H1 (cell line): ENCODE measurements around the gene CORIN. TPM values are rescaled to one million over a fixed set of nuclear protein-coding genes. Genes with fewer than 3 reads are reported as not detected.

Experiments
- CTCF ChIA-PET: fragments of 300-600 bp; sonication (Branson Sonifier 250); formaldehyde crosslinking; loops from one replicate; lab custom pipeline; 2021; ENCODE audit not compliant: partially characterized antibody; lab: Charles Lee
- POLR2A ChIA-PET: fragments of 300-600 bp; sonication (Branson Sonifier 250); formaldehyde crosslinking; loops from one replicate; lab custom pipeline; 2021; ENCODE audit warnings: inconsistent platforms; ENCODE audit not compliant: partially characterized antibody; lab: Charles Lee
- DNase-seq, 2 experiments: peaks; one replicate each; pipeline versions ENCODE4 v3.0.0 to v3.0.0-alpha.2; 2010 to 2022; ENCODE audit warnings: low spot score in 2 of 2, low read depth in 1 of 2, mixed read lengths in 1 of 2
- FAIRE-seq: peaks from 2 replicates; lab custom pipeline; 2011; peaks lifted over from hg19 to GRCh38; lab: Jason Lieb, UNC
- H2AFZ ChIP-seq: 2 replicates; pipeline ENCODE4 v1.8.1; 2012; ENCODE audit warnings: low read length, inconsistent platforms
- H2AK5ac ChIP-seq: 2 replicates; pipeline ENCODE4 v1.6.1; 2013; ENCODE audit warnings: low read depth, low read length
- H2BK120ac ChIP-seq: replicated peaks from 2 replicates; pipeline ENCODE3; 2013; ENCODE audit warnings: low read depth, low read length, inconsistent platforms
- H2BK12ac ChIP-seq: 2 replicates; pipeline ENCODE4 v1.6.1; 2013; ENCODE audit warnings: low read depth, low read length
- H2BK15ac ChIP-seq: 2 replicates; pipeline ENCODE4 v1.6.1; 2013; ENCODE audit warnings: low read length
- H2BK20ac ChIP-seq: 2 replicates; pipeline ENCODE4 v1.6.1; 2013; ENCODE audit warnings: low read length
- H2BK5ac ChIP-seq: 2 replicates; pipeline ENCODE4 v1.6.1; 2013; ENCODE audit warnings: low read depth, low read length
- H3K14ac ChIP-seq: 2 replicates; pipeline ENCODE4 v1.6.1; 2013; ENCODE audit warnings: inconsistent platforms; ENCODE audit not compliant: insufficient read length
- H3K18ac ChIP-seq: 2 replicates; pipeline ENCODE4 v1.6.1; 2013; ENCODE audit warnings: low read length; ENCODE audit errors: extremely low read depth
- H3K23ac ChIP-seq: 2 replicates; pipeline ENCODE4 v1.6.1; 2013; ENCODE audit warnings: inconsistent platforms; ENCODE audit not compliant: insufficient read length
- H3K23me2 ChIP-seq: 2 replicates; pipeline ENCODE4 v1.6.1; 2013; ENCODE audit warnings: low read depth, low read length
- H3K27ac ChIP-seq: 2 replicates; pipeline ENCODE4 v1.6.1; 2011; ENCODE audit warnings: low read depth, low read length, inconsistent platforms
- H3K27me3 ChIP-seq, 4 experiments: replicated peaks in 1 of 4; 1 replicate in 1 of 4; 2 replicates in 3 of 4; pipeline versions ENCODE4 v1.6.1 to v1.8.1; 2011 to 2013; ENCODE audit warnings: low read length in 3 of 4, mild to moderate bottlenecking in 3 of 4, inconsistent platforms in 2 of 4, mixed read lengths in 2 of 4, moderate library complexity in 1 of 4; ENCODE audit not compliant: control insufficient read depth in 3 of 4, insufficient read depth in 3 of 4; ENCODE audit errors: extremely low read depth in 1 of 4
- H3K36me3 ChIP-seq, 4 experiments: 2 replicates each; pipeline versions ENCODE4 v1.6.1 to v1.8.1; 2011 to 2013; ENCODE audit warnings: mild to moderate bottlenecking in 4 of 4, low read length in 3 of 4, moderate library complexity in 2 of 4, control low read depth in 1 of 4, inconsistent platforms in 1 of 4; ENCODE audit not compliant: insufficient read depth in 4 of 4, control insufficient read depth in 2 of 4
- H3K4ac ChIP-seq: replicated peaks from 2 replicates; pipeline ENCODE3; 2013; ENCODE audit warnings: low read length, low read depth, mixed read lengths, inconsistent platforms; ENCODE audit not compliant: insufficient read length
- H3K4me1 ChIP-seq, 4 experiments: replicated peaks in 1 of 4; 1 replicate in 1 of 4; 2 replicates in 3 of 4; pipeline versions ENCODE4 v1.6.1 to v1.8.1; 2011 to 2013; ENCODE audit warnings: low read length in 3 of 4, inconsistent platforms in 2 of 4, mixed read lengths in 1 of 4; ENCODE audit not compliant: insufficient read depth in 4 of 4, control insufficient read depth in 3 of 4
- H3K4me2 ChIP-seq, 2 experiments: 2 replicates each; pipeline versions ENCODE4 v1.6.1 to v1.8.1; 2011 to 2013; ENCODE audit warnings: low read depth in 2 of 2, low read length in 2 of 2, control low read depth in 1 of 2, inconsistent platforms in 1 of 2, mild to moderate bottlenecking in 1 of 2; ENCODE audit not compliant: insufficient read depth in 1 of 2
- H3K4me3 ChIP-seq, 4 experiments: fragments of 200-600, 300-600 bp in 1 of 4; sonication (generic), shearing (Covaris generic), sonication (Bioruptor Twin) in 1 of 4; 2 replicates each; pipeline versions ENCODE4 v1.5.1 to v1.8.1; 2011 to 2016; ENCODE audit warnings: low read length in 4 of 4, low read depth in 3 of 4, control low read depth in 2 of 4, inconsistent platforms in 2 of 4, mild to moderate bottlenecking in 2 of 4, mixed read lengths in 1 of 4, moderate library complexity in 1 of 4; ENCODE audit not compliant: insufficient read depth in 2 of 4; ENCODE audit errors: extremely low read depth in 1 of 4
- H3K56ac ChIP-seq: replicated peaks from 2 replicates; pipeline ENCODE3; 2013; ENCODE audit warnings: low read depth, mild to moderate bottlenecking, mixed read lengths, low read length, inconsistent platforms; ENCODE audit not compliant: insufficient read length
- H3K79me1 ChIP-seq: 2 replicates; pipeline ENCODE4 v1.6.1; 2013; ENCODE audit warnings: low read depth, low read length, control low read depth
- H3K79me2 ChIP-seq, 2 experiments: 2 replicates each; pipeline versions ENCODE4 v1.6.1 to v1.8.1; 2012 to 2013; ENCODE audit warnings: low read length in 2 of 2, mild to moderate bottlenecking in 2 of 2, inconsistent platforms in 1 of 2; ENCODE audit not compliant: insufficient read depth in 2 of 2, control insufficient read depth in 1 of 2
- H3K9ac ChIP-seq, 4 experiments: replicated peaks in 1 of 4; 1 replicate in 1 of 4; 2 replicates in 3 of 4; pipeline versions ENCODE4 v1.6.1 to v1.8.1; 2011 to 2013; ENCODE audit warnings: low read depth in 3 of 4, low read length in 3 of 4, control low read depth in 2 of 4, mild to moderate bottlenecking in 2 of 4, moderate library complexity in 2 of 4, inconsistent platforms in 1 of 4; ENCODE audit errors: extremely low read depth in 1 of 4
- H3K9me3 ChIP-seq, 2 experiments: 2 replicates each; pipeline versions ENCODE4 v1.6.1 to v1.8.1; 2012 to 2013; ENCODE audit warnings: mild to moderate bottlenecking in 2 of 2, moderate library complexity in 2 of 2, control low read depth in 1 of 2, inconsistent platforms in 1 of 2, low read depth in 1 of 2, low read length in 1 of 2, mixed read lengths in 1 of 2; ENCODE audit not compliant: insufficient read depth in 2 of 2
- H4K20me1 ChIP-seq, 2 experiments: replicated peaks in 1 of 2; 2 replicates each; pipeline versions ENCODE3 to v1.8.1; 2011 to 2013; ENCODE audit warnings: inconsistent platforms in 2 of 2, low read length in 2 of 2, mild to moderate bottlenecking in 1 of 2; ENCODE audit not compliant: insufficient read depth in 2 of 2, control insufficient read depth in 1 of 2
- H4K5ac ChIP-seq: 2 replicates; pipeline ENCODE4 v1.6.1; 2013; ENCODE audit warnings: low read length, low read depth, mixed read lengths, inconsistent platforms; ENCODE audit not compliant: insufficient read length
- H4K8ac ChIP-seq: 2 replicates; pipeline ENCODE4 v1.8.0; 2013; ENCODE audit warnings: mild to moderate bottlenecking, moderate library complexity, low read length, inconsistent platforms; ENCODE audit not compliant: insufficient read depth; ENCODE audit errors: extremely low read depth
- H4K91ac ChIP-seq: replicated peaks from 2 replicates; pipeline ENCODE3; 2013; ENCODE audit warnings: low read length, mixed read lengths, inconsistent platforms; ENCODE audit not compliant: insufficient read length
- CBX8 ChIP-seq: fragments of 300-800, 300-1000 bp; sonication (generic); IDR thresholded peaks from 2 replicates; pipeline ENCODE4 v1.7.1; 2016; ENCODE audit warnings: low read depth, low read length, borderline replicate concordance
- CHD1 ChIP-seq: IDR thresholded peaks from 2 replicates; pipeline ENCODE4 v1.6.1; 2012; ENCODE audit warnings: low read depth, low read length, improper control_type of control experiment
- RNF2 ChIP-seq: fragments of 200-900, 300-1000 bp; sonication (generic); IDR thresholded peaks from 2 replicates; pipeline ENCODE4 v1.7.1; 2016; ENCODE audit warnings: borderline replicate concordance, low read depth, mild to moderate bottlenecking, antibody characterized with exemption, low read length; ENCODE audit not compliant: poor library complexity, severe bottlenecking; ENCODE audit errors: missing control alignments
- RXRA ChIP-seq: IDR thresholded peaks from 2 replicates; pipeline ENCODE4 v1.6.1; 2011; ENCODE audit warnings: low read depth, mild to moderate bottlenecking, low read length, moderate library complexity; ENCODE audit not compliant: insufficient read depth
- SP4 ChIP-seq: IDR thresholded peaks from 2 replicates; pipeline ENCODE4 v1.6.1; 2012; ENCODE audit warnings: low read length, inconsistent platforms
- SUZ12 ChIP-seq: fragments of 200-600 bp; sonication (generic); IDR thresholded peaks from 2 replicates; pipeline ENCODE4 v1.6.1; 2012; ENCODE audit warnings: mild to moderate bottlenecking, inconsistent platforms, low read length, moderate library complexity, mixed read lengths
- WGBS, 2 experiments: shearing (Covaris generic) in 1 of 2; methylation state at CpG; one replicate each; pipeline versions ENCODE4 v1.1.6 to v1.1.7; 2013 to 2015; ENCODE audit warnings: low lambda C conversion rate in 2 of 2, mixed read lengths in 2 of 2, inconsistent platforms in 1 of 2, low coverage in 1 of 2, missing lambda C conversion rate in 1 of 2; ENCODE audit not compliant: insufficient replicate concordance in 2 of 2, insufficient coverage in 1 of 2, insufficient read length in 1 of 2; ENCODE audit errors: extremely low coverage in 1 of 2, missing lambda C conversion rate in 1 of 2; 5-methylcytosine and 5-hydroxymethylcytosine counted together
- polyA plus RNA-seq, 7 experiments: library from polyadenylated mRNA; depleted of rRNA in 3 of 7; stranded (reverse) in 5 of 7; unstranded in 2 of 7; fragments of >200 nt in 5 of 7; fragments of 200-250 nt in 2 of 7; gene quantifications; 1 replicate in 5 of 7; 2 replicates in 1 of 7; 4 replicates in 1 of 7; pipeline versions ENCODE4 v1.2.1 to v1.2.3, GENCODE V29; 2011 to 2013; ENCODE audit warnings: missing spikeins in 2 of 7, mixed read lengths in 2 of 7
- total RNA-seq: library from RNA; stranded (reverse); fragmentation: NEBNext Ultra II Directional; extraction: Animal tissue kit (Norgen Biotek cat#: 25700); gene quantifications from 2 replicates; pipeline ENCODE4 v1.2.1, GENCODE V29; 2021

The CORIN gene
- total and polyA plus RNA-seq, 2 of the 8 experiments (the other 6 are each of a cell fraction or from before 2014, with no cell fraction given) = 0.09 to 0.32 TPM

DNA sequence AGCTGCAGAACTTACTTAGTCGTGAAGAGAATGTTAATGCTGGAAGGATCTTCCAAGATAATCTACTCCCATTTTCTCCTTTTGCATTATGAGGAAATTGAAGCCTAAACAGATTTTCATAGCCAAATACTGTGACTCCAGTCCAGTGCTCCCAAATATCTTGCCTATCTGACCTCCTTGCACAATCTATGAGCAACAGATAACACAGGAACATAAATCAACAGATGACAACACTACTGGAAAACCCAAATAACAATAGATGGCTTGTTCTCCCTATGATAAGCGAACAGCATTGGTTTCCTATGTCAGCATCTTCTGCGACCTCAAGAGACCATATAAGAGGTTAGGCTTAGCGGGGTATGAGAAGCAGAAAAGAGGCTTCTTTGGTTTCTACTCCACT lies 88.0 kb downstream of the CORIN start:
- CTCF ChIA-PET = no interaction called here
- Histone ChIP-seq H3K56ac (no peak overlapping the region), H3K4me3 (no peak overlapping the region), H4K8ac (no peak overlapping the region), H2BK5ac (no peak overlapping the region), H3K4me1 (peaks cover 0 to 3% (median 0%) of the 10 kb centered on the region in 4 experiments; a peak in 1 of 7 replicates), H3K27me3 (no peaks in the 10 kb centered on the region), H3K9me3 (peaks cover 8 to 12% of the 10 kb centered on the region in 2 experiments; a peak in 2 of 4 replicates), H3K14ac (no peak overlapping the region), H2BK15ac (no peak overlapping the region), H3K18ac (no peak overlapping the region), H2AK5ac (no peak overlapping the region), H3K79me1 (no peaks in the 10 kb centered on the region), H2BK120ac (no peak overlapping the region), H3K9ac (no peak overlapping the region), H3K23ac (no peak overlapping the region), H2BK20ac (no peak overlapping the region), H3K27ac (no peak overlapping the region), H2BK12ac (no peak overlapping the region), H3K23me2 (no peaks in the 10 kb centered on the region), H3K36me3 (0 out of 8 replicates have a peak, but pooled peaks cover 0 to 3% (median 0%) of the 10 kb centered on the region in 4 experiments), H3K79me2 (no peaks in the 10 kb centered on the region), H4K20me1 (no peaks in the 10 kb centered on the region), H4K5ac (no peak overlapping the region), H2AFZ (no peak overlapping the region), H3K4me2 (no peak overlapping the region), H4K91ac (no peak overlapping the region), H3K4ac (no peak overlapping the region)
- FAIRE-seq (no peak), DNase-seq (no peak)
- 95% methylated on average over 4 of the region's 4 CpGs; no CpG with 5 or more reads in 1 of the 2 experiments for WGBS, 2 experiments
- TF ChIP-seq RXRA (no peak), CBX8 (no peak), CHD1 (no peak), RNF2 (no peak), SP4 (no peak), SUZ12 (no peak)
- POLR2A ChIA-PET = no interaction called here
